ENCODE data around the gene USP5. TPM values are rescaled to one million over a fixed set of nuclear protein-coding genes. Genes with fewer than 3 reads are reported as not detected.

The USP5 gene
- polyA plus RNA-seq, 1 donor from 2014 or later: 130 TPM

DNA sequence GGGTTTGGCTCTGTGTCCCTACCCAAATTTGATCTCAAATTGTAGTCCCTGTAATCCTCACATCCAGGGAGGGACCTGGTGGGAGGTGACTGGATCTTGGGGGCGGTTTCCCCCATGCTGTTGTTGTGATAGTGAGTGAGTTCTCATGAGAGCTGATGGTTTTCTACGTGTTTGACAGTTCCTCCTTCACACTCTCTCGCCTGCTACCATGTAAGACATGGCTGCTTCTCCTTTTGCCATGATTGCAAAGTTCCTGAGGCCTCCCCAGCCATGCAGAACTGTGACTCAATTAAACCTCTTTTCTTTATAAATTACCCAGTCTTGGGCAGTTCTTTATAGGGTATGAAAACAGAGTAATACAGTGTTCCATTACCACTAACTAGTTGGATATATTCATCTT lies 42.4 kb downstream of the USP5 start:
- no peaks in the 10 kb centered on the region for H3K36me3 ChIP-seq (ENCODE audit: insufficient read depth, low read length)
- H3K79me2 ChIP-seq (replicated peaks; ENCODE audit: insufficient read depth, low read length): no peaks in the 10 kb centered on the region
- H3K27ac ChIP-seq (ENCODE audit: low read length): no peak overlapping the region
- H4K20me1 ChIP-seq (ENCODE audit: insufficient read depth): no peaks in the 10 kb centered on the region
- no peak overlapping the region for H3K4me2 ChIP-seq (ENCODE audit: low read length)
- H3K9me2 ChIP-seq (ENCODE audit: insufficient read depth, low read length): no peaks in the 10 kb centered on the region
- no peak overlapping the region for H3K9ac ChIP-seq (ENCODE audit: low read length)
- no peak for TF ChIP-seq RAD21 (conservative IDR thresholded peaks at IDR 0.05)
- TF ChIP-seq, protein P1, sequence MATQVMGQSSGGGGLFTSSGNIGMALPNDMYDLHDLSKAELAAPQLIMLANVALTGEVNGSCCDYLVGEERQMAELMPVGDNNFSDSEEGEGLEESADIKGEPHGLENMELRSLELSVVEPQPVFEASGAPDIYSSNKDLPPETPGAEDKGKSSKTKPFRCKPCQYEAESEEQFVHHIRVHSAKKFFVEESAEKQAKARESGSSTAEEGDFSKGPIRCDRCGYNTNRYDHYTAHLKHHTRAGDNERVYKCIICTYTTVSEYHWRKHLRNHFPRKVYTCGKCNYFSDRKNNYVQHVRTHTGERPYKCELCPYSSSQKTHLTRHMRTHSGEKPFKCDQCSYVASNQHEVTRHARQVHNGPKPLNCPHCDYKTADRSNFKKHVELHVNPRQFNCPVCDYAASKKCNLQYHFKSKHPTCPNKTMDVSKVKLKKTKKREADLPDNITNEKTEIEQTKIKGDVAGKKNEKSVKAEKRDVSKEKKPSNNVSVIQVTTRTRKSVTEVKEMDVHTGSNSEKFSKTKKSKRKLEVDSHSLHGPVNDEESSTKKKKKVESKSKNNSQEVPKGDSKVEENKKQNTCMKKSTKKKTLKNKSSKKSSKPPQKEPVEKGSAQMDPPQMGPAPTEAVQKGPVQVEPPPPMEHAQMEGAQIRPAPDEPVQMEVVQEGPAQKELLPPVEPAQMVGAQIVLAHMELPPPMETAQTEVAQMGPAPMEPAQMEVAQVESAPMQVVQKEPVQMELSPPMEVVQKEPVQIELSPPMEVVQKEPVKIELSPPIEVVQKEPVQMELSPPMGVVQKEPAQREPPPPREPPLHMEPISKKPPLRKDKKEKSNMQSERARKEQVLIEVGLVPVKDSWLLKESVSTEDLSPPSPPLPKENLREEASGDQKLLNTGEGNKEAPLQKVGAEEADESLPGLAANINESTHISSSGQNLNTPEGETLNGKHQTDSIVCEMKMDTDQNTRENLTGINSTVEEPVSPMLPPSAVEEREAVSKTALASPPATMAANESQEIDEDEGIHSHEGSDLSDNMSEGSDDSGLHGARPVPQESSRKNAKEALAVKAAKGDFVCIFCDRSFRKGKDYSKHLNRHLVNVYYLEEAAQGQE (IDR thresholded peaks at IDR 0.05; ENCODE audit: borderline replicate concordance): no peak
- no peak for TF ChIP-seq EP300 (conservative IDR thresholded peaks at IDR 0.05; ENCODE audit: poor library complexity, severe bottlenecking)
- TF ChIP-seq POLR2AphosphoS5 (IDR thresholded peaks at IDR 0.05): no peak
- no peak for TF ChIP-seq MXI1 (conservative IDR thresholded peaks at IDR 0.05; ENCODE audit: poor library complexity, severe bottlenecking)
- TF ChIP-seq, protein P2, sequence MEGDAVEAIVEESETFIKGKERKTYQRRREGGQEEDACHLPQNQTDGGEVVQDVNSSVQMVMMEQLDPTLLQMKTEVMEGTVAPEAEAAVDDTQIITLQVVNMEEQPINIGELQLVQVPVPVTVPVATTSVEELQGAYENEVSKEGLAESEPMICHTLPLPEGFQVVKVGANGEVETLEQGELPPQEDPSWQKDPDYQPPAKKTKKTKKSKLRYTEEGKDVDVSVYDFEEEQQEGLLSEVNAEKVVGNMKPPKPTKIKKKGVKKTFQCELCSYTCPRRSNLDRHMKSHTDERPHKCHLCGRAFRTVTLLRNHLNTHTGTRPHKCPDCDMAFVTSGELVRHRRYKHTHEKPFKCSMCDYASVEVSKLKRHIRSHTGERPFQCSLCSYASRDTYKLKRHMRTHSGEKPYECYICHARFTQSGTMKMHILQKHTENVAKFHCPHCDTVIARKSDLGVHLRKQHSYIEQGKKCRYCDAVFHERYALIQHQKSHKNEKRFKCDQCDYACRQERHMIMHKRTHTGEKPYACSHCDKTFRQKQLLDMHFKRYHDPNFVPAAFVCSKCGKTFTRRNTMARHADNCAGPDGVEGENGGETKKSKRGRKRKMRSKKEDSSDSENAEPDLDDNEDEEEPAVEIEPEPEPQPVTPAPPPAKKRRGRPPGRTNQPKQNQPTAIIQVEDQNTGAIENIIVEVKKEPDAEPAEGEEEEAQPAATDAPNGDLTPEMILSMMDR (IDR thresholded peaks at IDR 0.05; ENCODE audit: poor library complexity, severe bottlenecking): no peak
- TF ChIP-seq TAF1 (IDR thresholded peaks at IDR 0.05; ENCODE audit: low read depth): no peak
- TF ChIP-seq SMC3 (conservative IDR thresholded peaks at IDR 0.05; ENCODE audit: poor library complexity): no peak
- TF ChIP-seq EZH2 (IDR thresholded peaks at IDR 0.05; ENCODE audit: borderline replicate concordance, insufficient read depth, low read length, poor library complexity, severe bottlenecking): no peak
- H3K9me3 ChIP-seq (ENCODE audit: low read length): no peaks in the 10 kb centered on the region
- no peaks in the 10 kb centered on the region for H3F3A ChIP-seq (ENCODE audit: insufficient read depth, low read length, poor library complexity, severe bottlenecking)
- no peak overlapping the region for H2AFZ ChIP-seq (ENCODE audit: low read depth, low read length)
- no peak overlapping the region for H3K4me3 ChIP-seq (ENCODE audit: low read length)
- no peaks in the 10 kb centered on the region for H3K27me3 ChIP-seq (ENCODE audit: insufficient read depth, low read depth, low read length)

DNA sequence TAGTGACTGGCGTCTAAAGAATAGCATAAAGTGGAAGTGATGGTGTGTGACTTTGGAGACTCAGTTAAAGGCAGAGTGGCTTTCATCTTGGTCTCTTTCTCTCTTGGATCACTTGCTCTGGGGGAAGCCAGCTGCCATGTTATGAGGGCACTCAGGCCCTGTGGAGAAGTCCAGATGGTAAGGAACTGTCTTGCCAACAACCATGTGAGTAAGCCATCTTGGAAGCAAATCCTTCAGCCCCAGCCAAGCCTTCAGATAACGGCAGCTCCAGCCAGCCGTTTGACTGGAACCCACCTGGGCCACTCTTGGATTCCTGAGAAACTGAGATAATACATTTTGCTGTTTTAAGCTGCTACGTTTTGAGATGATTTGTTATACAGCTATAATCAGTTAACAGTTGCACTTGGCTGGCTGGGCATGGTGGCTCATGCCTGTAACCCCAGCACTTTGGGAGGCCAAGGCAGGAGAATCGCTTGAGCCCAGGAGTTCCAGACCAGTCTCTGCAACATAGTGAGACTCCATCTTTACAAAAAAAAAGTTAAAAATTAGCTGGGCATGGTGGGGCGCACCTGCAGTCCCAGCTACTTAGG lies 45.0 kb downstream of the USP5 start:
- TF ChIP-seq POLR2AphosphoS5 (IDR thresholded peaks at IDR 0.05): no peak
- no peak for TF ChIP-seq MXI1 (conservative IDR thresholded peaks at IDR 0.05; ENCODE audit: poor library complexity, severe bottlenecking)
- TF ChIP-seq, protein P1 (IDR thresholded peaks at IDR 0.05; ENCODE audit: borderline replicate concordance): no peak
- TF ChIP-seq, protein P2 (IDR thresholded peaks at IDR 0.05; ENCODE audit: poor library complexity, severe bottlenecking): no peak
- TF ChIP-seq TAF1 (IDR thresholded peaks at IDR 0.05; ENCODE audit: low read depth): no peak
- no peak for TF ChIP-seq RAD21 (conservative IDR thresholded peaks at IDR 0.05)
- no peak for TF ChIP-seq EZH2 (IDR thresholded peaks at IDR 0.05; ENCODE audit: borderline replicate concordance, insufficient read depth, low read length, poor library complexity, severe bottlenecking)
- no peak for TF ChIP-seq SMC3 (conservative IDR thresholded peaks at IDR 0.05; ENCODE audit: poor library complexity)
- no peak for TF ChIP-seq EP300 (conservative IDR thresholded peaks at IDR 0.05; ENCODE audit: poor library complexity, severe bottlenecking)
- Histone ChIP-seq H3K36me3 (ENCODE audit: insufficient read depth, low read length) (no peaks in the 10 kb centered on the region), H3K79me2 (replicated peaks; ENCODE audit: insufficient read depth, low read length) (no peaks in the 10 kb centered on the region), H3K9me2 (ENCODE audit: insufficient read depth, low read length) (no peaks in the 10 kb centered on the region), H3K9ac (ENCODE audit: low read length) (no peak overlapping the region), H3F3A (ENCODE audit: insufficient read depth, low read length, poor library complexity, severe bottlenecking) (no peaks in the 10 kb centered on the region), H3K27ac (ENCODE audit: low read length) (no peak overlapping the region), H3K27me3 (ENCODE audit: insufficient read depth, low read depth, low read length) (no peaks in the 10 kb centered on the region), H3K4me3 (ENCODE audit: low read length) (no peak overlapping the region), H4K20me1 (ENCODE audit: insufficient read depth) (no peaks in the 10 kb centered on the region), H3K4me2 (ENCODE audit: low read length) (no peak overlapping the region), H2AFZ (ENCODE audit: low read depth, low read length) (no peak overlapping the region), H3K9me3 (ENCODE audit: low read length) (no peaks in the 10 kb centered on the region)
